GM10248 (cell line): Measurements from ENCODE around the gene PDLIM5.

Experiments
- CTCF ChIA-PET: fragments of 300-600 bp; sonication (Branson Sonifier 250); formaldehyde crosslinking; extraction: SDS; loops from one replicate; lab custom pipeline; 2021; ENCODE audit warnings: antibody characterized with exemption; lab: Yijun Ruan, JAX
- POLR2A ChIA-PET: fragments of 350-650 bp; sonication (Branson Sonifier 250); formaldehyde crosslinking; extraction: SDS; loops from one replicate; lab custom pipeline; 2020; ENCODE audit warnings: antibody characterized with exemption; lab: Yijun Ruan, JAX
- DNase-seq: peaks from one replicate; pipeline ENCODE4 v3.0.0; 2012; ENCODE audit errors: extremely low spot score
- CTCF ChIP-seq: IDR thresholded peaks from 2 replicates; pipeline ENCODE4 v1.5.1; 2012; ENCODE audit warnings: mild to moderate bottlenecking, low read depth; ENCODE audit errors: extremely low read depth, missing control alignments, control extremely low read depth

PDLIM5 gene

DNA sequence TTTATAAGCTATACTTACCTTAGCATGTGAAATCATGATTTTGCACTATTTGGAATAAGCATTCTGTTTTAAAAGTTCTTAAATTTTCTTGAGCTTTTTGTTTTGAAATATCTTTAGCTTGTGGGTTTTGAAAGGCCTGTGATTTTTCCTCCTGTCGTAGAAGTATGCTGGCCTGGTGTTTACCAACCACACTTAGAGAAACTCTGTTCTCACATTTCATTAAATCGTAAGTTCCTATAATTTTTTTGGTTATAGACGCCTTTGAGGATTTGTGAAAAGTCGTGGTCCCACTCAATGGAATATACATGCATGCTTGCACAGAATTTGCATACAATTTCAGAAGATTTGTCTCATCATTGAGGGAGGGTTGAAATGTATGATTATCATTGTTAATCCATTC lies 63.6 kb downstream of the PDLIM5 start:
- DNase-seq: no peak
- no peak for TF ChIP-seq CTCF
- POLR2A ChIA-PET: no interaction called here
- CTCF ChIA-PET: interaction anchor here (1.7 kb wide), 1 partner anchor 24 kb away, joined by 3 read pairs; no protein-coding TSS in a partner anchor

GRCh38 chr4:94516067-94516466 lies 64.3 kb downstream of the PDLIM5 start:
- POLR2A ChIA-PET: no interaction called here
- DNase-seq: no peak
- CTCF ChIA-PET: interaction anchor here (1.5 to 1.7 kb wide), 2 partner anchors 10 to 23 kb away, joined by 3 read pairs; no protein-coding TSS in a partner anchor

DNA sequence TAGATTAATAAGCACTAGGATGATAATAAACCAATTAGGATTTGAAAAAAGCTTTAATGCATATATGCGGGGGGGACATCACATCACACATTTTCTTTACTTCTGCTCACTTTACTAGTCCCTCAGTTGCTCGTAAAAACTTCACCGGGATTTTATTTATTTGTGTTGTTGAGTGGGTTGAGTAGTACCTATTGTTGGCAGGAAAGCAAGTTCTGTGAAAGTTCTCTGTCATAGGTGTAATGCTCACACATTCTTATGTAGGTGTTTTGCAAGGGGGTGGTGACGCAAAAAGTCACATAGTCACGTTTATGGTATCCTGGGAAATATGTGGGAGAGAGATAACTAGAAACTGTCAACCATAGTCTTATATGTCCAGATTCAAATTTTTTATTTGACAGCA lies 65.3 kb downstream of the PDLIM5 start:
- ChIA-PET CTCF (interaction anchor here (1.5 kb wide), 1 partner anchor 9 kb away, joined by 3 read pairs; no protein-coding TSS in a partner anchor), POLR2A (no interaction called here)
- no peak for TF ChIP-seq CTCF
- DNase-seq: no peak

More at GRCh38 chr4:94516067-94516466, 64.3 kb downstream of the PDLIM5 start:
- TF ChIP-seq CTCF: no peak

- no peak for DNase-seq
- ChIA-PET POLR2A (no interaction called here), CTCF (interaction anchor here (1.5 kb wide), 1 partner anchor 8 kb away, joined by 3 read pairs; no protein-coding TSS in a partner anchor)
- no peak for TF ChIP-seq CTCF
Measured at GRCh38 chr4:94517492-94517891, 65.8 kb downstream of the PDLIM5 start.

DNA sequence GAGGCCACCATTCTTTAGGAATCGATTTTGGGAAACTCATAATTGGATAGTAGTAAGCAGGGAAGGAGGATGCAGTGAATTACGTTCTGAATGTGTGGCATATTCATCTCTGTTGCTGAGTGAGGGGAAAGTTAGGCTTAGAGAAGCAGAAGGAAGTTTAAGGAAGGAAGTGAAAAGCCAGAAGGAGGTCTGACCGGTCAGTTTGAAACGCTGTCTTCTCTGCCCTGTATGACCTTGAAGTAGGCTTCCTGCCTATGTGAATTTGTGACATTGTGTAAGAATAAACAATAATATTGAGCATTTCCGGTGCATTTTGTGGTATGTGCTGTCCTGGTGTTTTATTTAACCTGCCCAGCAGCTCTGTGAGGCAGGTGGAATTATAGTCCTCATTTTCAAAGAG lies 67.3 kb downstream of the PDLIM5 start:
- TF ChIP-seq CTCF: no peak
- no peak for DNase-seq
- ChIA-PET POLR2A (no interaction called here), CTCF (interaction anchor here (1.7 to 1.9 kb wide), 2 partner anchors 13 to 16 kb away, joined by 5 to 6 read pairs; no protein-coding TSS in a partner anchor)

GRCh38 chr4:94519925-94520789 lies 68.4 kb downstream of the PDLIM5 start:
- TF ChIP-seq CTCF: no peak
- POLR2A ChIA-PET: no interaction called here
- CTCF ChIA-PET: interaction anchor here (0.8 to 1.9 kb wide), 4 partner anchors 11 to 65 kb away, joined by 3 to 6 read pairs (median 4); no protein-coding TSS in a partner anchor
- no peak for DNase-seq
